ENCODE data around the gene CASTOR1.

DNA sequence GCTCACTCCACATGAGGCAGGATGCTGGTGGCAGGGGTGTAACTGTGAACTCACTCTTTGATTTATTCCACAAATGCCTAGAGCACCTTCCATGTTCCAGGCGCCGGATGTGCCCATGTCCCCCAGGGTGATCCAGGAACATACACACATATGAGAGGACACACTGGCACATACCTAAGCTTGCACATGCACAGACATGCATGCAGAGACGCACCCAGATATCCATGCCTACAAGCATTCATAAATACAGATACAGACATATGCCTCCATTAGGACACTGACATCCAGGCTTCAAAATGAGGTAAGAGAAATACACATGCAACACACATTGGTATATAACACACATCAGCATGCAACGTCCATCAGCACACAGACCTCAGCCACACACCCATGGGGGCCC, 27.2 kb downstream of the CASTOR1 start:
- TF ChIP-seq, protein P1, sequence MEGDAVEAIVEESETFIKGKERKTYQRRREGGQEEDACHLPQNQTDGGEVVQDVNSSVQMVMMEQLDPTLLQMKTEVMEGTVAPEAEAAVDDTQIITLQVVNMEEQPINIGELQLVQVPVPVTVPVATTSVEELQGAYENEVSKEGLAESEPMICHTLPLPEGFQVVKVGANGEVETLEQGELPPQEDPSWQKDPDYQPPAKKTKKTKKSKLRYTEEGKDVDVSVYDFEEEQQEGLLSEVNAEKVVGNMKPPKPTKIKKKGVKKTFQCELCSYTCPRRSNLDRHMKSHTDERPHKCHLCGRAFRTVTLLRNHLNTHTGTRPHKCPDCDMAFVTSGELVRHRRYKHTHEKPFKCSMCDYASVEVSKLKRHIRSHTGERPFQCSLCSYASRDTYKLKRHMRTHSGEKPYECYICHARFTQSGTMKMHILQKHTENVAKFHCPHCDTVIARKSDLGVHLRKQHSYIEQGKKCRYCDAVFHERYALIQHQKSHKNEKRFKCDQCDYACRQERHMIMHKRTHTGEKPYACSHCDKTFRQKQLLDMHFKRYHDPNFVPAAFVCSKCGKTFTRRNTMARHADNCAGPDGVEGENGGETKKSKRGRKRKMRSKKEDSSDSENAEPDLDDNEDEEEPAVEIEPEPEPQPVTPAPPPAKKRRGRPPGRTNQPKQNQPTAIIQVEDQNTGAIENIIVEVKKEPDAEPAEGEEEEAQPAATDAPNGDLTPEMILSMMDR (IDR thresholded peaks at IDR 0.05): no peak
- TF ChIP-seq POLR2A (IDR thresholded peaks at IDR 0.05): no peak

Measured in thyroid gland (tissue), 4 donors.